Measurements from ENCODE around the gene ABCA12.

ABCA12 gene

DNA sequence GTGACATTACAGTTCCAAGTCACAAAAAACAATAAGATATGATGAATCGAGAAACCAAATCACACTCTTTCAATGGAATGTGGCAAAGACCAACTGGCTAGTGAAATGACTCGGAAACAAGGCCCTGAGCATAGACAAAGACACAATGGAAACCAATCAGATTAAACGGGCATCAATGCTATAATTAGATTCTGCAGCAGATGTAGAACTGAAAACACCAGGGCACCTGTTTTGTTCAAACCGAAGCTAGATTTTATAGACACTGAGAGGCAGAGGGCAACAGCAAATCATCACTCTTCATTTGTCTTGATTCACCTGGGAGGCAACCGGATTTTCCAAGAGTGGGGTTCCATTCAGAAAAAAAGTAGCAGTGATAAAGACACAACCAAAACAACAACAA lies 236.1 kb downstream of the ABCA12 start:
- POLR2A ChIA-PET: no interaction called here
- no peak for DNase-seq (ENCODE audit: low read depth, low spot score)

DNA sequence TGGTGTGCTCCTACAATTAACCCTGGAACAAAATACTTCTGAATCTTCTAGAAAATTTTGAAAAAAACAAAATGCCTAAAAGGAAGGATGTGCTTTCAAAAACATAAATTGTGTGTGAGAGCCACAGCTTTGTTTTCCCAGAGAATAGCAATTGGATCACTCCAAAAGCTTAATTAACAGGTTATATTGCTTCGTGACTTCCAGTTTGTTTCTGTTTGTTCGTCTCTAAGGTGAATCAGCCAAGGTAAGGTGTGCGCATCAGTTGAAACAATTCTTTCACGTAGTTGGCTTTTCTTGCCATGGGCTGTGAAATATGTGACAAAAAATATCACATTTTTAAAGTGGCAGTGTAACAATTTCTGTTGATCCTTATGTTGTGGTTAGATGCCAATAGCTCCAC lies 238.7 kb downstream of the ABCA12 start:
- DNase-seq (ENCODE audit: low read depth, low spot score): no peak
- TF ChIP-seq, protein P1, sequence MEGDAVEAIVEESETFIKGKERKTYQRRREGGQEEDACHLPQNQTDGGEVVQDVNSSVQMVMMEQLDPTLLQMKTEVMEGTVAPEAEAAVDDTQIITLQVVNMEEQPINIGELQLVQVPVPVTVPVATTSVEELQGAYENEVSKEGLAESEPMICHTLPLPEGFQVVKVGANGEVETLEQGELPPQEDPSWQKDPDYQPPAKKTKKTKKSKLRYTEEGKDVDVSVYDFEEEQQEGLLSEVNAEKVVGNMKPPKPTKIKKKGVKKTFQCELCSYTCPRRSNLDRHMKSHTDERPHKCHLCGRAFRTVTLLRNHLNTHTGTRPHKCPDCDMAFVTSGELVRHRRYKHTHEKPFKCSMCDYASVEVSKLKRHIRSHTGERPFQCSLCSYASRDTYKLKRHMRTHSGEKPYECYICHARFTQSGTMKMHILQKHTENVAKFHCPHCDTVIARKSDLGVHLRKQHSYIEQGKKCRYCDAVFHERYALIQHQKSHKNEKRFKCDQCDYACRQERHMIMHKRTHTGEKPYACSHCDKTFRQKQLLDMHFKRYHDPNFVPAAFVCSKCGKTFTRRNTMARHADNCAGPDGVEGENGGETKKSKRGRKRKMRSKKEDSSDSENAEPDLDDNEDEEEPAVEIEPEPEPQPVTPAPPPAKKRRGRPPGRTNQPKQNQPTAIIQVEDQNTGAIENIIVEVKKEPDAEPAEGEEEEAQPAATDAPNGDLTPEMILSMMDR (IDR thresholded peaks at IDR 0.05; ENCODE audit: insufficient read depth, low read length, missing control alignments): no peak
- ChIA-PET CTCF (no interaction called here), POLR2A (no interaction called here)
- H3K4me3 ChIP-seq (ENCODE audit: low read depth, low read length): no peak overlapping the region

More for the DNA sequence above, 236.1 kb downstream of the ABCA12 start:
- TF ChIP-seq, protein P1 (IDR thresholded peaks at IDR 0.05; ENCODE audit: insufficient read depth, low read length, missing control alignments): no peak
- H3K4me3 ChIP-seq (ENCODE audit: low read depth, low read length): no peak overlapping the region
- CTCF ChIA-PET: no interaction called here

DNA sequence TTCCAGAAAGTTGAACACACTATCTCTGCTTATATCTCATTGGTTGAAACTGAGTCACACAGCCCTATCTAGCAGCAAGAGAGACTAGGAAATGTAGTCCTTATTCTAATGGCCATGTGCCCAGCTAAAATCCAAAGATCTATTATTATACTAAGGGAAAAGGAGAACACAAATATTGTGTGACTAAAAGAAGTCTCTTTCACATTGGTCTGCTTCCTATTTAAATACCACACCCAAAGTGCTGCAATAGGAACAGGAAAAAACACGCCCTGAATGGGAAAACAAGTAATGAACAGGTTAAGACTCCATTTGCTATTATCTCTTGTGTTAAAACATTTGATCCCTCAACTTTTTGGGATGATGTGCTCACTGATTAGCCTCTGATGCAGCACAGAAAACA lies 242.2 kb downstream of the ABCA12 start:
- TF ChIP-seq, protein P1 (IDR thresholded peaks at IDR 0.05; ENCODE audit: insufficient read depth, low read length, missing control alignments): no peak
- H3K4me3 ChIP-seq (ENCODE audit: low read depth, low read length): no peak overlapping the region
- DNase-seq (ENCODE audit: low read depth, low spot score): no peak
- ChIA-PET POLR2A (no interaction called here), CTCF (no interaction called here)

DNA sequence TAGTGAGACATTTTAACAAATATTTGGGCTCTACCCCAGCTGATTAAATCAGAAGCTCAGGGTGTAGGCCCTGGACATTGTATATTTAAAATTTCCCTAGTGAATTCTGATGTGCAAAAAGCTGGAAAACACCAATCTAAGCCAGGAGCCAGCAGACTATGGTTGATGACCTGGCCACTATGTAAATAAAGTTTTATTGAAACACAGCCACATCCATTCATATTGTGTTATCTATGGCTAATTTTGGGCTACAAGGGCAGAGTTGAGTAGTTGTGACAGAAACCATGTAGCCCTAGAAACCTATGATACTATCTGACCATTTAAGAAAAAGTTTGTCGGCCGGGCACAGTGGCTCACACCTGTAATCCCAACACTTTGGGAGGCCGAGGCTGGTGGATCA lies 243.0 kb downstream of the ABCA12 start:
- ChIA-PET POLR2A (no interaction called here), CTCF (no interaction called here)
- TF ChIP-seq, protein P1 (IDR thresholded peaks at IDR 0.05; ENCODE audit: insufficient read depth, low read length, missing control alignments): no peak
- no peak overlapping the region for H3K4me3 ChIP-seq (ENCODE audit: low read depth, low read length)
- DNase-seq (ENCODE audit: low read depth, low spot score): no peak

DNA sequence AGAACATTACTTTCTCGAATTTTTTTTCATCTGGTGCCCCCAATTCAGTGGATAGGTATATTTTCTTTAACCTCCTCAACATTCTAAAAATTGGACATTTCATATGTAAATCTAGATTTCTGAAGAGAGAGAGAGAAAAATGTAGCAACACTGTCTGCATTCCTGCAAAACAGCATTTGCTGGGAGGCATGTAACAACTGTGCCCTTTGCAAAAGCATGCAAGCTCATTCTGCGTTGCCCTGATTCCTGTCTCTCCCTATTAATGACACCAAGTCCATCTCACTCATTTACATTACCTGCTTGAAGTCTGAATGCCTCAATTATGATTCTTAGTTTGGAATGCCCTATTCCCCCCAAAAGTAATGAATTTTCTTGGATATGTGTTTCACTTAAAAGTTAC lies 249.1 kb downstream of the ABCA12 start:
- ChIA-PET POLR2A (no interaction called here), CTCF (no interaction called here)
- no peak overlapping the region for H3K4me3 ChIP-seq (ENCODE audit: low read depth, low read length)
- TF ChIP-seq, protein P1 (IDR thresholded peaks at IDR 0.05; ENCODE audit: insufficient read depth, low read length, missing control alignments): no peak
- no peak for DNase-seq (ENCODE audit: low read depth, low spot score)

DNA sequence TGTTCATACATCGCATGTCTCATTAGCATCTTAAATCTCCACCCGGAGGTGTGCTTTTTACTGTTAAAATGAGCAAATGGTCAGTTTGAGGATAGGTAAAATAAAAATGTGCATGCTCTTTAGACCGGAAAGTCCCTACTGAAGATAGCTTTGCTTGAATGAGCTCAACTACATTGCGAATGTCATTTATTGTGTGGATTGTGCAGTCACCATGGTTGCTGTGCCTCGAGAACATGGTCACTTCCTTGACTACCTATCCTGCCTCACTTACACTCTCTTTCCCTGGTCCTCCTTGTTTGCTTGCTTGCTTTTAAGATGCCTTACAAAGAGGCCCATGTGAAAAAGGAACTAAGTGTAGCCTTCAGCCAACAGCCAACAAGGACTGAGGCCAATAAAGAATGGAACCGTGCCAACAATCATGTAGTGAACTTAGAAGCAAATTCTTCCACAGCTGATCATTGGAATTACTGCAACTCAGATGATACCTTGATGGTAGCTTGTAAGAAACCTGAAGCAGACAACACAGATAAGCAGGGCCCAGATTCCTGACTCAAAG lies 256.7 kb downstream of the ABCA12 start:
- H3K4me3 ChIP-seq (ENCODE audit: low read depth, low read length): no peak overlapping the region
- no peak for DNase-seq (ENCODE audit: low read depth, low spot score)
- ChIA-PET CTCF (no interaction called here), POLR2A (no interaction called here)
- TF ChIP-seq, protein P1 (IDR thresholded peaks at IDR 0.05; ENCODE audit: insufficient read depth, low read length, missing control alignments): no peak

Data from AG04449 (cell line).